Stimulated activated CD8-positive, alpha-beta memory T cell treated with anti-CD3 and anti-CD28 coated beads, Interleukin-15, amount 100 ng/mL, for 4 hours (primary cell): Measurements from ENCODE around the gene CPPED1.

Experiments used
- DNase-seq, 2 donors: peaks; one replicate each; pipeline ENCODE4 v3.0.0-alpha.2; 2020; ENCODE audit warnings: low read depth in 2 of 2

Gene CPPED1

DNA sequence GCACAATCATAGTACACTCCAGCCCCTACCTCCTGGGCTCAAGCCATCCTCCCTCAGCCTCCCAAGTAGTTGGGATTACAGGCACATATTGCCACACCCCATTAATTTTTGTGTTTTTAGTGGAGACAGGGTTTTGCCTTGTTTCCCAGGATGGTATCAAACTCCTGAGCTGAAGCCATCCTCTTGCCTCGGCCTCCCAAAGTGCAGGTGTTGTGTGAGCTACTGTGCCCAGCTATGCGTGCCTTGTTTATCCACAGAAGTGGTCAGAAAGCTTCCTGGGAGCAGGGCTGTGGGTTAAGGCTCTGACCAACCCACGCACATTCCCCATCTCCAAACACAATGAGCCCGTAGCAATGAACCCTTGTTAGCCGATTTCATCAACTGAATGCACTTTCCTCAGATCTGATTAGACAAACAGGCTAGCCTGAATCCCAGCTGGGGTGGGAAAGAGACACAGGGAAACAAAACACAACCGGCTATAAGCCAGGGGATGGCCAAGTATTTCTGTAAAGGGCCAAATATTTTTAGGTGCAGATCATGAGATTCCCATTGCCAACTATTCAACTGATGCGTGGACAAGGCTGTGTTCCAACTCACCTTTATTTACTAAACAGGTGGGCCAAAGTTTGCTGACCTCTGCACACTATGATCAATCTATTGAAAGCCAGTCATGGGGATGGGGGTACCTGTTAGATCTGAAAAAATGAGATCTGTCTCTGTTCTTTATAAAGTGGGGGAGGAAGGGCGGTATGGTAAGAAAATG, 193.6 kb downstream of the CPPED1 start:
- no peak for DNase-seq
